K562 (cell line): Measurements from ENCODE around the gene MAP3K6. TPM values are rescaled to one million over a fixed set of nuclear protein-coding genes. Genes with fewer than 3 reads are reported as not detected.
A peak's percentile ranks its signal among the peaks of the same experiment; 100 is the strongest.

Experiments
- CEBPB ChIP-seq: fragments of 450-650 bp; IDR thresholded peaks from 2 replicates; pipeline ENCODE4 v1.6.1; 2016; ENCODE audit warnings: missing genetic modification characterization, missing compliant biosample characterization
- EGR1 ChIP-seq: fragments of 450-650 bp; conservative IDR thresholded peaks from 2 replicates; pipeline ENCODE4 v1.6.1; 2017; ENCODE audit warnings: mild to moderate bottlenecking
- FOXA3 ChIP-seq, 2 experiments: fragments of 450-650 bp in 1 of 2; sonication (generic) in 1 of 2; formaldehyde crosslinking; IDR thresholded peaks in 1 of 2; conservative IDR thresholded peaks in 1 of 2; 2 replicates each; pipeline versions ENCODE4 v1.4.0 to v1.8.0; 2020 to 2022; ENCODE audit warnings: mild to moderate bottlenecking in 2 of 2, missing genetic modification reagents in 1 of 2
- HSF4 ChIP-seq: fragments of 250-450 bp; sonication (Bioruptor Pico); IDR thresholded peaks from 2 replicates; pipeline ENCODE4 v2.1.2; 2022; ENCODE audit warnings: mild to moderate bottlenecking, moderate library complexity, borderline replicate concordance
- MTF1 ChIP-seq: fragments of 250-450 bp; sonication (Bioruptor Pico); IDR thresholded peaks from 2 replicates; pipeline ENCODE4 v1.9.0; 2021; ENCODE audit warnings: moderate library complexity, mild to moderate bottlenecking, inconsistent platforms, borderline replicate concordance
- NUFIP1 ChIP-seq: fragments of 450-650 bp; IDR thresholded peaks from 2 replicates; pipeline ENCODE4 v1.6.1; 2018; ENCODE audit not compliant: partially characterized antibody
- POLR2B ChIP-seq: fragments of 450-650 bp; IDR thresholded peaks from 2 replicates; pipeline ENCODE4 v1.6.1; 2018; ENCODE audit warnings: low read depth; ENCODE audit not compliant: partially characterized antibody
- ZC3H4 ChIP-seq: sonication (generic); formaldehyde crosslinking; IDR thresholded peaks from 2 replicates; pipeline ENCODE4 v1.9.0; 2021; ENCODE audit warnings: missing genetic modification reagents, borderline replicate concordance
- ZNF24 ChIP-seq: fragments of 450-650 bp; IDR thresholded peaks from 2 replicates; pipeline ENCODE4 v1.6.1; 2016
- ZNF384 ChIP-seq: IDR thresholded peaks from 2 replicates; pipeline ENCODE4 v1.6.1; 2012; ENCODE audit warnings: low read depth, low read length, improper control_type of control experiment
- ZNF766 ChIP-seq: fragments of 200-800 bp; sonication (Bioruptor generic); conservative IDR thresholded peaks from 2 replicates; pipeline ENCODE4 v1.6.1; 2016; ENCODE audit warnings: missing genetic modification characterization, missing compliant biosample characterization
- polyA plus RNA-seq, 8 experiments: library from polyadenylated mRNA; depleted of rRNA in 4 of 8; stranded (reverse) in 5 of 8; unstranded in 3 of 8; fragments of >200 nt; fragmentation: Nextera tagmentation in 2 of 8; fragmentation: Illumina TruSeq in 1 of 8; extraction: Ambion mirVana in 2 of 8; extraction: Trizol in 1 of 8; gene quantifications; 2 replicates each; pipeline versions ENCODE4 v1.2.1 to v1.2.3, GENCODE V29; 2011 to 2014; ENCODE audit warnings: inconsistent platforms in 1 of 8, missing spikeins in 1 of 8
- total RNA-seq, 7 experiments: library from RNA; depleted of rRNA in 6 of 7; stranded (reverse); fragments of >200 nt in 6 of 7; fragmentation: Illumina TruSeq in 2 of 7; extraction: Trizol in 2 of 7; gene quantifications; 2 replicates each; pipeline versions ENCODE4 v1.2.1 to v1.2.3, GENCODE V29; 2011 to 2021; ENCODE audit warnings: low replicate concordance in 1 of 7
- TF ChIP-seq, protein P1 (sequence below), 2 experiments: fragments of 450-650 bp; conservative IDR thresholded peaks; 2 replicates each; pipeline ENCODE4 v1.6.1; 2017; ENCODE audit warnings: mild to moderate bottlenecking in 2 of 2, moderate library complexity in 2 of 2
- TF ChIP-seq, protein P2 (sequence below): sonication (generic); IDR thresholded peaks from 2 replicates; pipeline ENCODE4 v1.6.1; 2016

MAP3K6 gene
- total and polyA plus RNA-seq, 9 of the 15 experiments (the other 6 are each of a cell fraction or from before 2014, with no cell fraction given) = 0.99 to 21.9 (median 7.0) TPM

DNA sequence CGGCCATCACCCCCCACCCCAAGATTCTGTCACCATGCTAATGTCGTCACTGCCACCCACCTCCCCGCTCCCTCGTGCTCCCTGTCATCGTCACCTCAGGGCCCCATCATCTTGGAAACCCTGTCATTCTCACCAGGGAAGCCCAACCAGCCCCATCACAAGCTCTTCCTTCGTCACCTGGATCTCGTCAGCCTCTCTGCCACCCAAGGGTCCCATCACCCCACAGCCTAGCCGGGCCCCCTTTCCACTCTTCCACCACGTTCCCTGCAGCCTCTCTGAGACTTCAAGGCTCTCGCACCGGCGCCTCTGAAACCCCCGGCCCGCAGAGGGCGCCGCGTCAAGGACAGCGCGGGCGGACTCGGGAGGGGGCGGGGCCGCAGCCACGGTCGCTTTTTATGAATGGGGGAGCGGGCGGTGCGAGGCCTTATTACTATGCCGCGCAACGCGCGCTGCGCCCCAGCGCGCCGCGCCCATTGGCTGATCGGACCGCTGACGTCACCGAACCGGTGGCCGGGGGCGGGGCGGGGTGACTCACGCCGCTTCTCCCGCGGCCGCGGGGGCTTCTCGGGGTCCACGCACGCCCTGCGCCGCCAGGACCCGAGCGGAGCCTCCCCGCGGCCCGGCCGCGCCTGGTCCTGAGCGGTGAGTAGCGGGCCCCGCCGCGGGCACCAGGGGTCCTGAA, 25.5 kb upstream of the MAP3K6 start, which contains the start of gene GPR3 (continued):
- TF ChIP-seq, protein P1, sequence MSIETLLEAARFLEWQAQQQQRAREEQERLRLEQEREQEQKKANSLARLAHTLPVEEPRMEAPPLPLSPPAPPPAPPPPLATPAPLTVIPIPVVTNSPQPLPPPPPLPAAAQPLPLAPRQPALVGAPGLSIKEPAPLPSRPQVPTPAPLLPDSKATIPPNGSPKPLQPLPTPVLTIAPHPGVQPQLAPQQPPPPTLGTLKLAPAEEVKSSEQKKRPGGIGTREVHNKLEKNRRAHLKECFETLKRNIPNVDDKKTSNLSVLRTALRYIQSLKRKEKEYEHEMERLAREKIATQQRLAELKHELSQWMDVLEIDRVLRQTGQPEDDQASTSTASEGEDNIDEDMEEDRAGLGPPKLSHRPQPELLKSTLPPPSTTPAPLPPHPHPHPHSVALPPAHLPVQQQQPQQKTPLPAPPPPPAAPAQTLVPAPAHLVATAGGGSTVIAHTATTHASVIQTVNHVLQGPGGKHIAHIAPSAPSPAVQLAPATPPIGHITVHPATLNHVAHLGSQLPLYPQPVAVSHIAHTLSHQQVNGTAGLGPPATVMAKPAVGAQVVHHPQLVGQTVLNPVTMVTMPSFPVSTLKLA (conservative IDR thresholded peaks at IDR 0.05) = peak; percentile 84 to 88
- TF ChIP-seq ZC3H4 (CRISPR knock-in tag) (no peak), ZNF766 (CRISPR knock-in tag) (no peak), POLR2B (peak; percentile 31), MTF1 (CRISPR knock-in tag) (no peak), HSF4 (CRISPR knock-in tag) (no peak), FOXA3 (CRISPR knock-in tag; conservative IDR thresholded peaks at IDR 0.05 in 1 of 2, IDR thresholded peaks at IDR 0.05 in 1 of 2) (no peak), CEBPB (no peak), ZNF24 (0 out of 2 replicates have a peak, but pooled peaks have one; percentile 23), EGR1 (peak; percentile 77), ZNF384 (0 out of 2 replicates have a peak, but pooled peaks have one; percentile 28), NUFIP1 (no peak)
- TF ChIP-seq, protein P2, sequence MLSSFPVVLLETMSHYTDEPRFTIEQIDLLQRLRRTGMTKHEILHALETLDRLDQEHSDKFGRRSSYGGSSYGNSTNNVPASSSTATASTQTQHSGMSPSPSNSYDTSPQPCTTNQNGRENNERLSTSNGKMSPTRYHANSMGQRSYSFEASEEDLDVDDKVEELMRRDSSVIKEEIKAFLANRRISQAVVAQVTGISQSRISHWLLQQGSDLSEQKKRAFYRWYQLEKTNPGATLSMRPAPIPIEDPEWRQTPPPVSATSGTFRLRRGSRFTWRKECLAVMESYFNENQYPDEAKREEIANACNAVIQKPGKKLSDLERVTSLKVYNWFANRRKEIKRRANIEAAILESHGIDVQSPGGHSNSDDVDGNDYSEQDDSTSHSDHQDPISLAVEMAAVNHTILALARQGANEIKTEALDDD = no peak
